Measurements from ENCODE around the gene BRD1. TPM values are rescaled to one million over a fixed set of nuclear protein-coding genes. Genes with fewer than 3 reads are reported as not detected.

Gene BRD1
- total RNA-seq, 4 donors from 2014 or later = 32.2 to 51.8 (median 41.6) TPM

DNA sequence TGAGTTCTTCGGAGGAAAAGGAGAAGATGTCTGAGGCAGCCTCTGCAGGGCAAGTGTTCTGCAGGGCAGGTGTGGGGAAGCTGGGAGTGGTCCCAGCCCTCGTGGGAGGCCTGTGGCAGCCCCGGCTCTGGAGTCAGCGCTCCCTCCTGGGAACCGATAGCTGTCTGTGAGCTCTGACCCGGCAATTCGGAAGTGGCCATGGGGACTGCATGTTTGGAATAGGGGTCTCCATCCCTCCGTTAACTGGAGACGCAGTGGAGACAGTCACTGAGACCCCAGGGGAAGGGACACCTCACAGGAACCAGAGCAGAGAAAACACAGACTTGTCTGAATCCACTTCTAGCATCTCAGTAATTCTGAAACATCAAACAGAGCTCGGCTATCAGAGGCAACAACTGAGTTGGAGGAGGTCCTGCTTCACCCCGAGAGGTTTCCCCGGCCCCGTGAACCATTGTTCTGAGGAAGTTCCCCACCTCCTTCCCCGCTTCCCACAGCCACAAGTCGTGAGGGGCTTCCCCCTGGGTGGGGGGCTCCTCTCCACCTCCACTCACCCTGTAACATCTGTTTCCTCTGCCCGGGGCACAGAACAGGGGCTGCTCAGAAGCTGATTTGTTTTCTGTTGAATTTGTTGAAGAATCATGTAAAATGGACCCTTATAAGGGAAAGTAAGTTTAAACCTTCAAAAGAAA, 99.6 kb downstream of the BRD1 start:
- Histone ChIP-seq H3K27ac (no peak overlapping the region), H3K27me3 (peaks cover 7% of the 10 kb centered on the region), H3K36me3 (no peaks in the 10 kb centered on the region), H3K4me1 (no peaks in the 10 kb centered on the region), H3K9me3 (no peaks in the 10 kb centered on the region), H3K4me3 (replicated peaks in 1 of 3) (no peak overlapping the region)
- DNase-seq = no peak
- 25 to 41% methylated on average over 14 to 16 of the region's 16 CpGs for WGBS, 2 donors
- intact Hi-C loops (cut with DNase I) = no loop called here
- TF ChIP-seq, protein P1, sequence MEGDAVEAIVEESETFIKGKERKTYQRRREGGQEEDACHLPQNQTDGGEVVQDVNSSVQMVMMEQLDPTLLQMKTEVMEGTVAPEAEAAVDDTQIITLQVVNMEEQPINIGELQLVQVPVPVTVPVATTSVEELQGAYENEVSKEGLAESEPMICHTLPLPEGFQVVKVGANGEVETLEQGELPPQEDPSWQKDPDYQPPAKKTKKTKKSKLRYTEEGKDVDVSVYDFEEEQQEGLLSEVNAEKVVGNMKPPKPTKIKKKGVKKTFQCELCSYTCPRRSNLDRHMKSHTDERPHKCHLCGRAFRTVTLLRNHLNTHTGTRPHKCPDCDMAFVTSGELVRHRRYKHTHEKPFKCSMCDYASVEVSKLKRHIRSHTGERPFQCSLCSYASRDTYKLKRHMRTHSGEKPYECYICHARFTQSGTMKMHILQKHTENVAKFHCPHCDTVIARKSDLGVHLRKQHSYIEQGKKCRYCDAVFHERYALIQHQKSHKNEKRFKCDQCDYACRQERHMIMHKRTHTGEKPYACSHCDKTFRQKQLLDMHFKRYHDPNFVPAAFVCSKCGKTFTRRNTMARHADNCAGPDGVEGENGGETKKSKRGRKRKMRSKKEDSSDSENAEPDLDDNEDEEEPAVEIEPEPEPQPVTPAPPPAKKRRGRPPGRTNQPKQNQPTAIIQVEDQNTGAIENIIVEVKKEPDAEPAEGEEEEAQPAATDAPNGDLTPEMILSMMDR (IDR thresholded peaks at IDR 0.05) = no peak
- no peak for TF ChIP-seq POLR2A (IDR thresholded peaks at IDR 0.05)

DNA sequence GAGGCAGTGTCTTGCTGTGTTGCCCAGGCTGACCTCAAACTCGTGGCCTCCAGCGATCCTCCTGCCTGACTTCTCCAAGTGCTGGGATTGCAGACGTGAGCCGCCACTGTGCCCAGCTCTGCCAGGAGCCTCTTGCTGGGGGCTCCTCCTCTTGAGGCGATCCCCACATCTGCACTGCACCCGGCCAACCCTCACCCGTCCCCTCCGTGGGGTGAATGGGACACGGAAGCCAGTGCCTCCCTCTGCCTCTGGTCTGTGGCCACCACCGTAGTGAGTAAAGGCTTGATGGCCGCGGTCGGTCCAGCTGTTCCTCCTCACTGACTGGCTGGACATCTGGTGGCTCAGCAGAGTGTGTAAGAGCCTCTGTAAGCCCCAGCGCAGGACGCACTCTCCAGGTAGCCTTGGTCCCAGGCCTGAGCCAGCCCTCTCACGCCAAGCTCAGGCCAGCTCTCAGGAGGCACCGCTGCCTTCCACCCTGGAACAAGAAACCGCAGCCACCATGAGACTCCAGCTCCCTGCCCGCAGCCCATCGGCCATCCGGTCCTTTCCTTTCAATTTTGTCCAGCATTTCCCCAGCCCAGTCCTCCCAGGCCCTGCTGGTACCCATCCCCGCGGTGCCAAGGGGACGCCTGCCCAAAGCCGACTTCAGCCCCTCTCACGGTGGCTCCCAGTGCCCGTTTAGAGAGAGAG, 100.3 kb downstream of the BRD1 start:
- H3K9me3 ChIP-seq = no peaks in the 10 kb centered on the region
- H3K4me1 ChIP-seq = no peaks in the 10 kb centered on the region
- WGBS, 2 donors = 86 to 88% methylated on average over 12 to 27 of the region's 27 CpGs
- H3K4me3 ChIP-seq (replicated peaks in 1 of 3) = no peak overlapping the region
- H3K27ac ChIP-seq = no peak overlapping the region
- peaks cover 7% of the 10 kb centered on the region for H3K27me3 ChIP-seq
- TF ChIP-seq POLR2A (IDR thresholded peaks at IDR 0.05) = no peak
- TF ChIP-seq, protein P1 (IDR thresholded peaks at IDR 0.05) = no peak
- DNase-seq = no peak
- intact Hi-C loops (cut with DNase I) = no loop called here
- H3K36me3 ChIP-seq = no peaks in the 10 kb centered on the region

DNA sequence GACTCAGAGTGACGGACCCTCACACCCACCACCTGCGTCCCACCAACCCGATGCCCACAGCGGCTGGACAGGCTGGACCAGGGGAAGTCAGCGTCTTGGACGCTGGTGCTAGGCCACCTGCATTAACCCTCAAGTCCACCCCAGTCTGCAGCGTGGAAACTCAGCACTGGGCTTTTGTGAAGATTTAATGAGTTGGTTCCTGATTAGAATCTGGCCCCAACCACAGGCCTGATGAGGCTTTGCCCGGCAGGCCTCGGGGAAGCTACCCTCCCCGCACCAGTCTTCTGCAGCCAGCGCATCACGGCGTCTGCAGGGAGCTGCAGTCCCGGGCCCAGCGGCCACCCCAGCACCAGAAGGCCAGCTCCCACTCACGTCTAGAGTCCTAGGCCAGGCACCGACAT, 101.0 kb downstream of the BRD1 start:
- Histone ChIP-seq H3K27ac (no peak overlapping the region), H3K4me3 (replicated peaks in 1 of 3) (no peak overlapping the region), H3K4me1 (no peaks in the 10 kb centered on the region), H3K36me3 (no peaks in the 10 kb centered on the region), H3K27me3 (peaks cover 7% of the 10 kb centered on the region), H3K9me3 (no peaks in the 10 kb centered on the region)
- intact Hi-C loops (cut with DNase I) = no loop called here
- DNase-seq = no peak
- 68% methylated on average over 5 to 12 of the region's 17 CpGs for WGBS, 2 donors
- TF ChIP-seq POLR2A (IDR thresholded peaks at IDR 0.05) = no peak
- TF ChIP-seq, protein P1 (IDR thresholded peaks at IDR 0.05) = no peak

DNA sequence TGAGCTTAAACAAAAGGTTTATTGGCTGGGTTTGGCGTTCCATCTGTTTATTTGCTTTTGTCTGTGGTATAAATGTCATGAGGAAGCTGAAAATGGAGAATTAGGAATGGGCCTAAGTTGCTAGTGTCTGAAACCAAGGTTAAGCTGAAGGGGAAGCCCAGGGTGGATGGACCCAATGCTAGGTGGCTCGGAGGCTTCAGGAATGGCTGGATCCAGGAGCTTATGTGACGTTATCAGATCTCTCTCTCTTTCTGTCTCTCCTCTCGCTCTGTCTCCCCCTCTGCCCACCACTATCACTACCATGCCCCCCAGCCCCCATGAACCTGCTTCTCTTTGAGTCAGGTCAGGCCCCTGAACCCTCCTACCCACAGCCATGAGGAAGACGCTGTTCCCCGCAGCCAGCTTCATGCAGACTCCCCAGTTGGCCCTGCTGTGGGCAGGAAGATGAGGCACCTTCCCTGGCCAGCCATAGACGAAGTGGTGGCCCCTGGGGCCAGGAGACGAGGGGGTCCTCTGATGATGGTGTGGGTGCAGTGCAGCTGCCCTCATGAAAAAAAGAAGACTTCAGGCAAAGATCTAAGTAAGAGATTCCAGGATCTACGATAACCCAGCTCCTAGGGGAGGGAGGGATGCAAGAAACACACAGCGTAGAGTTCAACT, 101.5 kb downstream of the BRD1 start:
- 83 to 87% methylated on average over 10 of the region's 10 CpGs for WGBS, 2 donors
- no peak for DNase-seq

More for the DNA sequence above, 101.5 kb downstream of the BRD1 start:
- H3K27ac ChIP-seq = no peak overlapping the region
- H3K4me3 ChIP-seq (replicated peaks in 1 of 3) = no peak overlapping the region
- no peak for TF ChIP-seq POLR2A (IDR thresholded peaks at IDR 0.05)
- TF ChIP-seq, protein P1 (IDR thresholded peaks at IDR 0.05) = no peak
- H3K4me1 ChIP-seq = no peaks in the 10 kb centered on the region
- intact Hi-C loops (cut with DNase I) = no loop called here
- H3K9me3 ChIP-seq = no peaks in the 10 kb centered on the region
- peaks cover 7% of the 10 kb centered on the region for H3K27me3 ChIP-seq
- H3K36me3 ChIP-seq = no peaks in the 10 kb centered on the region
